HepG2 (cell line): Measurements from ENCODE around the gene EFCAB14. TPM values are rescaled to one million over a fixed set of nuclear protein-coding genes. Genes with fewer than 3 reads are reported as not detected.

ENCODE experiments used
- ATAC-seq: fragments of 200-7000 bp; cut with Tn5 transposase; 3 replicates; pipeline ENCODE4 v1.9.1; 2020; ENCODE audit warnings: mild to moderate bottlenecking, moderate library complexity
- BruUV-seq: library from RNA; stranded (reverse); fragments of 400-500 nt; replicated peaks from 2 replicates; lab custom pipeline; 2021; lab: Mats Ljungman, UMichigan
- CTCF ChIA-PET: fragments of 300-600 bp; formaldehyde crosslinking; extraction: SDS; loops from one replicate; lab custom pipeline; 2021; ENCODE audit warnings: low total read pairs, inconsistent platforms, low intra/inter-chr PET ratio; lab: Yijun Ruan, JAX
- POLR2A ChIA-PET: fragments of 350-600 bp; sonication (Branson Sonifier 250); formaldehyde crosslinking; loops from one replicate; lab custom pipeline; 2020; ENCODE audit warnings: antibody characterized with exemption, inconsistent platforms; lab: Yijun Ruan, JAX
- DNase-seq: peaks from one replicate; pipeline ENCODE4 v3.0.0-alpha.2; 2015; ENCODE audit warnings: low spot score
- FAIRE-seq: peaks from 3 replicates; lab custom pipeline; 2011; peaks lifted over from hg19 to GRCh38; lab: Jason Lieb, UNC
- H2AFZ ChIP-seq: one replicate; pipeline ENCODE4 v1.6.1; 2011; ENCODE audit warnings: low read length, inconsistent platforms
- H3K27ac ChIP-seq: fragments of 300-600 bp; 3 replicates; pipeline ENCODE4 v1.8.0; 2011; ENCODE audit warnings: mixed run types, mild to moderate bottlenecking, mixed read lengths, low read length, inconsistent platforms; ENCODE audit not compliant: insufficient read depth; ENCODE audit errors: extremely low read length
- H3K27me3 ChIP-seq, 2 experiments: fragments of 200-600 bp in 1 of 2; 2 replicates in 1 of 2; 3 replicates in 1 of 2; pipeline versions ENCODE4 v1.6.0 to v1.8.0; 2011; ENCODE audit warnings: low read length in 2 of 2, mild to moderate bottlenecking in 2 of 2, moderate library complexity in 2 of 2, inconsistent platforms in 1 of 2; ENCODE audit not compliant: insufficient read depth in 2 of 2, control insufficient read depth in 1 of 2
- H3K36me3 ChIP-seq, 2 experiments: fragments of 200-600 bp in 1 of 2; replicated peaks in 1 of 2; 2 replicates in 1 of 2; 3 replicates in 1 of 2; pipeline versions ENCODE4 v1.5.1 to v1.8.0; 2011; ENCODE audit warnings: low read length in 2 of 2, inconsistent platforms in 1 of 2; ENCODE audit not compliant: insufficient read depth in 2 of 2, control insufficient read depth in 1 of 2
- H3K4me1 ChIP-seq: 2 replicates; pipeline ENCODE4 v1.5.1; 2012; ENCODE audit warnings: low read length, inconsistent platforms; ENCODE audit not compliant: insufficient read depth
- H3K4me2 ChIP-seq: 2 replicates; pipeline ENCODE4 v1.6.0; 2011; ENCODE audit warnings: low read depth, low read length, inconsistent platforms
- H3K4me3 ChIP-seq, 3 experiments: fragments of 200-600 bp in 1 of 3; sonication (generic), shearing (Covaris generic) in 1 of 3; replicated peaks in 1 of 3; 2 replicates each; pipeline ENCODE4 v1.5.1; 2011 to 2016; ENCODE audit warnings: low read length in 3 of 3, inconsistent platforms in 2 of 3, low read depth in 2 of 3, mild to moderate bottlenecking in 2 of 3, control low read depth in 1 of 3, mixed read lengths in 1 of 3; ENCODE audit not compliant: insufficient read depth in 1 of 3
- H3K79me2 ChIP-seq: one replicate; pipeline ENCODE4 v1.6.1; 2011; ENCODE audit warnings: low read length, inconsistent platforms; ENCODE audit not compliant: insufficient read depth
- H3K9ac ChIP-seq: 2 replicates; pipeline ENCODE4 v1.6.0; 2011; ENCODE audit warnings: mild to moderate bottlenecking, low read depth, low read length, inconsistent platforms; ENCODE audit not compliant: insufficient read depth
- H3K9me3 ChIP-seq: 2 replicates; pipeline ENCODE4 v1.5.1; 2012; ENCODE audit warnings: mild to moderate bottlenecking, low read length
- H4K20me1 ChIP-seq: 2 replicates; pipeline ENCODE4 v1.6.0; 2011; ENCODE audit warnings: inconsistent platforms, mild to moderate bottlenecking, low read length, moderate library complexity; ENCODE audit not compliant: insufficient read depth
- DMAP1 ChIP-seq: IDR thresholded peaks from 2 replicates; pipeline ENCODE4 v1.6.1; 2016
- HCFC1 ChIP-seq: fragments of 150-350 bp; IDR thresholded peaks from 2 replicates; pipeline ENCODE4 v1.6.1; 2014; ENCODE audit warnings: low read depth, low read length
- HOXA5 ChIP-seq: sonication (generic); formaldehyde crosslinking; IDR thresholded peaks from 2 replicates; pipeline ENCODE4 v1.4.0; 2020; ENCODE audit warnings: missing genetic modification reagents
- MLLT10 ChIP-seq: sonication (generic); formaldehyde crosslinking; IDR thresholded peaks from 2 replicates; pipeline ENCODE4 v1.4.0; 2020; ENCODE audit warnings: missing genetic modification reagents
- NCOR1 ChIP-seq: fragments of 200-600 bp; sonication (generic); IDR thresholded peaks from 2 replicates; pipeline ENCODE4 v1.7.0; 2017; ENCODE audit warnings: antibody characterized with exemption, low read length, borderline replicate concordance
- RELA ChIP-seq: sonication (generic); formaldehyde crosslinking; IDR thresholded peaks from 2 replicates; pipeline ENCODE4 v1.4.0; 2020; ENCODE audit warnings: missing genetic modification reagents
- ZNF136 ChIP-seq: sonication (generic); formaldehyde crosslinking; IDR thresholded peaks from 2 replicates; pipeline ENCODE4 v1.8.1; 2022; ENCODE audit warnings: low read depth, mild to moderate bottlenecking, moderate library complexity, missing genetic modification reagents
- ZNF230 ChIP-seq: sonication (generic); formaldehyde crosslinking; IDR thresholded peaks from 2 replicates; pipeline ENCODE4 v1.4.0; 2020; ENCODE audit warnings: mild to moderate bottlenecking, missing genetic modification reagents
- ZNF749 ChIP-seq: sonication (generic); formaldehyde crosslinking; IDR thresholded peaks from 2 replicates; pipeline ENCODE4 v1.8.0; 2022; ENCODE audit warnings: mild to moderate bottlenecking, missing genetic modification reagents, moderate library complexity, borderline replicate concordance
- ZNF839 ChIP-seq: sonication (generic); formaldehyde crosslinking; IDR thresholded peaks from 2 replicates; pipeline ENCODE4 v1.4.0; 2020; ENCODE audit warnings: missing genetic modification reagents, mild to moderate bottlenecking, borderline replicate concordance
- WGBS: methylation state at CpG from one replicate; pipeline ENCODE4 v1.1.6; 2017; ENCODE audit warnings: low lambda C conversion rate; 5-methylcytosine and 5-hydroxymethylcytosine counted together
- in situ Hi-C: cut with HindIII; loops from 2 replicates; pipeline ENCODE4 v1.10.0; 2017; ENCODE audit warnings: low pct_unique_long_range_greater_than_20kb; ENCODE audit not compliant: extremely low pct_ligation_motif_present
- intact Hi-C: fragments of 100-400 bp; cut with micrococcal nuclease; formaldehyde crosslinking; loops from one replicate; pipeline ENCODE4 v1.10.0; 2022; ENCODE audit not compliant: unreplicated experiment
- polyA plus RNA-seq, 8 experiments: library from polyadenylated mRNA; depleted of rRNA in 3 of 8; stranded (reverse) in 7 of 8; unstranded in 1 of 8; fragments of >200 nt; fragmentation: Illumina TruSeq in 4 of 8; extraction: Trizol in 4 of 8; gene quantifications; 2 replicates each; pipeline versions ENCODE4 v1.2.1 to v1.2.3, GENCODE V29; 2011 to 2016; ENCODE audit warnings: low read depth in 4 of 8, missing spikeins in 1 of 8, mixed read lengths in 1 of 8; ENCODE audit not compliant: insufficient read depth in 1 of 8
- total RNA-seq, 5 experiments: library from RNA; depleted of rRNA; stranded (reverse); fragments of >200 nt; fragmentation: Illumina TruSeq; extraction: Trizol; gene quantifications; 2 replicates each; pipeline ENCODE4 v1.2.3, GENCODE V29; 2016; ENCODE audit warnings: low read depth in 1 of 5

The EFCAB14 gene
- total and polyA plus RNA-seq, 2 of the 13 experiments (the other 11 are each of a cell fraction or from before 2014, with no cell fraction given) = 13.4 to 17.9 TPM

- Histone ChIP-seq H3K4me3 (no peak overlapping the region), H3K79me2 (no peaks in the 10 kb centered on the region), H3K9me3 (no peaks in the 10 kb centered on the region), H4K20me1 (no peaks in the 10 kb centered on the region)
- peak; percentile 13 for DNase-seq
- TF ChIP-seq ZNF839 (no peak), HOXA5 (no peak), ZNF230 (no peak), NCOR1 (no peak), RELA (CRISPR knock-in tag) (no peak), ZNF136 (CRISPR knock-in tag) (no peak), HCFC1 (no peak), DMAP1 (CRISPR knock-in tag) (no peak), ZNF749 (no peak), MLLT10 (CRISPR knock-in tag) (no peak)
- TF ChIP-seq, all 625 proteins: peak for 0
- Histone ChIP-seq H2AFZ (no peak overlapping the region), H3K9ac (no peak overlapping the region), H3K36me3 (peaks cover 11 to 63% of the 10 kb centered on the region in 2 experiments), H3K27me3 (no peaks in the 10 kb centered on the region), H3K27ac (no peak overlapping the region), H3K4me1 (0 out of 2 replicates have a peak, but pooled peaks cover 11% of the 10 kb centered on the region), H3K4me2 (no peak overlapping the region)
- in situ Hi-C loops = no loop called here
- intact Hi-C loops = no loop called here
- ChIA-PET CTCF (no interaction called here), POLR2A (no interaction called here)
- peak; percentile 83 for ATAC-seq
- 33% methylated on average over 3 of the region's 3 CpGs for WGBS
- peak; percentile 12 for FAIRE-seq
- BruUV-seq = TSS peak; percentile 19
These were observed 25.8 kb downstream of the EFCAB14 start for GRCh38 chr1:46692811-46693770.
